Activated CD4-positive, alpha-beta T cell treated with anti-CD3 and anti-CD28 coated beads, Interleukin-2, amount 50 U/mL, for 24 hours (primary cell): Measurements from ENCODE around the gene ATP5PO.

Source experiments
- DNase-seq, 2 donors: peaks; one replicate each; pipeline ENCODE4 v3.0.0-alpha.2; 2020; ENCODE audit warnings: low read depth in 1 of 2, low spot score in 1 of 2

The ATP5PO gene, protein sequence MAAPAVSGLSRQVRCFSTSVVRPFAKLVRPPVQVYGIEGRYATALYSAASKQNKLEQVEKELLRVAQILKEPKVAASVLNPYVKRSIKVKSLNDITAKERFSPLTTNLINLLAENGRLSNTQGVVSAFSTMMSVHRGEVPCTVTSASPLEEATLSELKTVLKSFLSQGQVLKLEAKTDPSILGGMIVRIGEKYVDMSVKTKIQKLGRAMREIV

DNA sequence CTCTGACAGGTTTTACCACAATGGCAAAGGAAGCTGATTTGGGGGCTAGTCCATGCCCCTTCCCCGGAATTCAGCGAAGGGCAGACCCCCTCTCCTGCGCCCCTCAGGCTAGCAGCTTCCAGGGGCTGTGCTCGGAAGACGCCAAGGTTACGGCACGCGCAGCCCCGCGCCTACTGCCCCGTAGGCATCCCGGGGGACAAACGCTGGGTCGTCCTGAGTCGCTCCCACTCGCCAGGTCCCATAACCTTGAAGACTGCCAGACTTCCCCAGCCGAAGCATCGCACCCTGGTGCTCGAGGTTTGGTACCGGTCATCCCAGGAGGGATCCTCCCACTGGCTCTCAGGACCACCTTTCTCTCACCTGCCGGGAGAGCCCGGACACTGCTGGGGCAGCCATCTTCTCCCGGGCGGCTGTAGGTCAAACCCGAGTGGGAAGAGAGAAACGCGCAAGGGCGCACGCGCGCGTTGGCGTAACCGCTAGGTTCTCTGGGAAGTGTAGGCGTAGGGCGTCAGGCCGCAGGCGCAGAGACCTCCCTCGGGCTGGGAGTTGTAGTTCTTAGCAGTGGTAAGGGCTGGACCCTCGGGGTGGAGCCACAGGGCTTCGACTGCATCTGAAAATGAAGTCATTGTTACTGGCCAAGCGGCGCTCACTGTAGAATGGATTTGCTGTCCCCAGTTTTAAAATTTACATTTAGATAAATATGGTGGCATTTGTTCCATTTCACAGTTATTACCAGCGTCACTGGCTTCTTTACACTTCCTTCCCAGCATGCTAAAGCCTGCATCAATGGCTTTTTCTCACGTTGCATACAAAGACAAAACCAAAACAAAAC, at the start of gene ATP5PO:
Gene ATP5PO (minus strand): TSS at position 437 of the 832 bp plus-strand sequence. CDS start 41 bp downstream, at position 396.
- DNase-seq, result peak; percentile 87 to 97

DNA sequence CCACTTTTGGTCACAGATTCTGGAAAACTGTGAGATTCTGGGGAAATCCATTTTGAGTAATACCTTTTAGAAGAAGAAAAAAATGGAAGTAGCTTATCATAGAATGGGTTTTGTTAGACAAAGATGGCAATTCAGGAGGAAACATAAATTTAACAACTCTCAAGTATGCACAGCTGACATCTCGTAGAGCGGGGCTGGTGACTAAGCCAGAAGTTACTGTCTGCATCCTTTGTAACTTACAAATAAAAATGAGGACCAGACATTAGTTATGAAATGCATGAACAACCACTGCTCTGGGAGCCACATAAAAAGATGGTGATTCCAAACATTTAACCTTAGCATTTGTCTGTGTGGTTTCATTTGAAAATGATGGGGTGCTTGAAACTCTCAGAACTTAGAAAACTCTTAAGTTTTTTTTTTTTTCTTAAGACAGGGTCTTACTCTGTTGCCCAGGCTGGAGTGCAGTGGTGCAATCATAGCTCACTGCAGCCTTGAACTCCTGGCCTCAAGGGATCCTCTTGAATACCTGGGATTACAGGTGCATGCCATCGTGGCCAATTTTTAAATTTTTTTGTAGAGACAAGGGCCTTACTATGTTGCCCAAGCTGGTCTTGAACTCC, 49.2 kb upstream of the ATP5PO start:
- no peak for DNase-seq

DNA sequence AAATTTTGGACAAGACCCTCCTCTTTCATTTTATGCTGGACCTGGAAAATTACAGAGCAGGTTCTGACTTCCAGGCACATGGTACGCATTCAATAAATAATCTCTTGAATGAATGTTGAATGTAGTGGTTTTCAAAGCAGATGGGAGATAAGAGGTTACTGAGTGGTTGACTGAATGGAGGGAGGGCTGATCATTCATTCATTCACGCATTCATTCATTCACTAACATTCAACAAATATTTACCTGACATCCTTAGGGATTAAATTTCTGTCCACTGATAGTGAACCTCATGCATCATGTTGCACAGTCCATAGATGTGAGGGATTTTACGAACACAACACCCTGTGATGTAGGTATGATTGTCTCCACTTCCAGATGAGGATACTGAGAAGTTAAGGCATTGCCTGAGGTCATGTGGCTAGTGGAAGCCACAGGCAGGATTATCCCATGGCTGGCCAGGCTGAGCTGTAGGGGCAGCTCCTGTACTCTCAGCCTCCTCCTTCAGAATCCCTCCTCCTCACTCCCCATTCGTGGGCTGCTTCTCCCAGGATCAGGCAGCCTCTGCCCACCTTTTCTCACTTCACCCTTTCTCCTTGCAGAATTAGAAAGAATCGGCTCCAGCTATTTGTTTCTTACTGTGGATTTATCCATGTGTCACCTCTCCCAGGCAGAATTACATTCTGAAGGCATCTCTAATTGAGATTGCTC, 48.4 kb upstream of the ATP5PO start:
- DNase-seq, result no peak

DNA sequence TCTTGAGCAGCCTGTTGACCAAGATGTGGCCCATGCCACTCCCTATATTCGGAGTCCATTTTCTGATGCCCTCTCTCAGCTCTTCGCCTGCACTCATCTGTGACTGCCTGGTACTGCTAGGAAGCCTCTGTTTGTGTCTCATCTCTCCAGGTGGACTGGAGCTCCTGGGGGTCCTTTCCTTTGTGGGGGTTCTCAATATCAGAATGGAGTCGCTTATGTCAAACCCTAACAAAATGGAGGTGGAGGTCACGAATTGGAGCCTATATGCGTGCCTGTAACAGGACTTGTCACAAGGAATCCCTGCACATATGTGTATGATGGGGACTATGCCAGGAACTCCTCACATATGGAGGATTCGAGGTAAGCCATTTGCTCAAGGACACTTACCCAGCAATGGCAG, 46.7 kb upstream of the ATP5PO start:
- no peak for DNase-seq

DNA sequence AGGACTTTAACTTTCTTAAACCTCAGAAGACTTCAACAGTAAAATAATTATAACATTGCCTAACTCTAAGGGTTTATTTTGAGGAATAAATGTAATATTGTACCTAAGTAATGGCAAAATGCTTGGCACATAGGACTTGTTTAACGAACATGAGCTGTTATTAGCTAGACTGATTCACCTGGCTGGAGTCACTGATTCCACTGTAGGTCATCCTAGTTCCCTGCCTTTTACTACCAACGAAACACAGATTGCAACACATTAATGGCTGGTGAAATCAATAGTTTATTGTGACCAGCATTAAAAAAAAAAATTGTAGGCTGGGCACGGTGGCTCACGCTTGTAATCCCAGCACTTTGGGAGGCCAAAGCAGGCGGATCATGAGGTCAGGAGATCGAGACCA, 45.5 kb upstream of the ATP5PO start:
- DNase-seq, result no peak

DNA sequence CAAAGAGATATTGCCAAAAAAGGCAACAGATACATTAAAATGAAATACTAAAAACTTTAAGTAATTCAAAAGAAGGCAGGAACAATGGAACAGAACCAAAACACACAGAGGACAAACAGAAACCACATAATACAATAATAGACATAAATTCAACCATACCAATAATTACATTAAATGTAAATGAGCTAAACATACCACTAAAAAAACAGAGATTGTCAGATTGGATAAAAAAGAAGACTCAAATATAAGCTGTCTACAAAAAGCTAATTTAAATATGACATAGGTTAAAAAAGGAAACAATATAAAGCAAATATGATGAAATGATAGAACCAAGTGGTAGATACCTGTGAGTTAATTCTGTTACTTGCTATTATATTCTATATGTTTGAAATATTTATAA, 44.1 kb upstream of the ATP5PO start:
- no peak for DNase-seq

DNA sequence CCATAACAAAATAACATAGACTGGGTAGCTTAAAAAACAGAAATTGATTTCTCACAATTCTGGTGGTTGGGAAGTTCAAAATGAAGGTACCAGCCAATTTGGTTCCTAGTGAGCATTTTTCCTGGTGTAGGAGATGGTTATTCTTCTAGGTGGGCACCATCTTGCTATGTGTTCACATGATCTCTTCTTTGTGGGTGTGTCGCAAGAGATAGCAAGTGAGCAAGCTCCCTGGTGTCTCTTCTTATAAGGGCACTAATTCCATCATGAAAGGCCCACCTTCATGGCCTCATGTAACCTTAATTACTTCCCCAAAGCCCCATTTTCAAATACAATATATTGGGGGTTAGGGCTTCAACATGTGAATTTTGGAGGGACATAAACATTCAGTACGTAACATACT, 38.8 kb upstream of the ATP5PO start:
- no peak for DNase-seq

DNA sequence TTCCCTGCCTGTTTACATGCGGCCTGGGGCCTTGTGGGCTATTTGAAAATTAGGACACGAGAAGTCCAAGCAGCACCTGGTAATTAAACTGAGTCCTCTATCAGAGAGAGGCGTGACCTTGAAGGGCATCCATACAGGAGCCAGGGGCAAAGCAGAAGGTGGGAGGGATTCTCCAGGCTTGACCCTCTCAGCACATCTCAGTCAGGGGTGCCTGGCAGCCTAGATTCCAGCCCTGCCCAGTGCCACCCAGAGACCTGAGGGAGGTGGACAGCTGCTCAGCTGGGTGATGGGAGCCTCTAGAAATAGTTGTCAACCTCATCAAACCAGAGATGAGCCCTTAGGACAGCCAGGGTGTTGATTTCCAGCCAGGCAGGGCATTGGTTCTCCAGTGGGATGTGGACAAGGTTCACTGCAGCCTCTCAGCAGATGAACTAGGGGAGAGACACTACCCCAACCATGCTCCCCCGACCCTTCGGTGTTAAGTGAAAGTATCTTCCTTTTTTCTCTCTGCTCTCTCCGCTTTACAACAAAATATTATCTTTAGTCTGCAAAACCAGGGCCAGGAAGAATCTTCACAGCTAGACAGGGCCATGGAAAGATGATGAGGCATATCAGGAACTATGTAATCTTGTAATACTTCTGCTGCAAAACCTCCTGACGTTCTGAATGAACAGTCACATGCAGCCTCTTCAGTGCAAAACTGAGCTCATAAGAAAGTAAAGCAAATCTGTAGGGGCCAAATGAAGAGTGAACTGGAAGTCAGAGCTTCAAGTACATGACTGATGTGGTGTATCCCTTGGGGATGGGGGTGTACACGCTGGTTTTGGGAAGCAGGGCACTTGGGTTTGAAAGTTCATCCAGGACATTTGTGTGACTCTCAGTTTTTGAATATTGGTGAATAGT, 35.9 kb upstream of the ATP5PO start:
- DNase-seq, result no peak

DNA sequence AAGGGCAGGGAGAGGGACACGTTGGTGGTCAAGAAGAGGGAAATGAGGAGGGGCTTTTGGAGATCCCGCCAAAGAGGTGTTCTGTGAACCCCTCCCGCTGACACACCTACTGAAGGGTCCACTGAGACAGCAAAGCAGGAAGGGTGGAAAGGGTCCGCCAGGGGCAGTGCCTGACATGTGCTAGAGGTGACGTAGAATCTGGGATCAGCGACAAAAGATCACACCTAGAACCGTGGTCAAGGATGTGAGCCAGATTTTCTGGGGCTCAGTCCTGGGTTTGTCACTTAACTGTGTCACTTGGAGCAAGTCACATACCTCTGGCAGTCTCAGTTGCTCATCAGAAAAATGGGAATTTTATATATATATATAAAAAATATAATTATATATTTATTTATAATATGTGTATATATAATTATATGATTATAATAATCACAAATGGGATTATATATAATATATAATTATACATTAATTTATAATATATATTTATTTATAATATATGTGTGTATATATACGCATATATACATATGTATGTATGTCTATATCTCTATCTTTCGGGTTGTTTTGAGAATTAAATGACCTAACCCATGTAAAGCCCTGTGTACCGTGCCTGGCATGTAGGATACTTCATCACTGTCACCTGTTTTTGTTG, 35.0 kb upstream of the ATP5PO start:
- no peak for DNase-seq

DNA sequence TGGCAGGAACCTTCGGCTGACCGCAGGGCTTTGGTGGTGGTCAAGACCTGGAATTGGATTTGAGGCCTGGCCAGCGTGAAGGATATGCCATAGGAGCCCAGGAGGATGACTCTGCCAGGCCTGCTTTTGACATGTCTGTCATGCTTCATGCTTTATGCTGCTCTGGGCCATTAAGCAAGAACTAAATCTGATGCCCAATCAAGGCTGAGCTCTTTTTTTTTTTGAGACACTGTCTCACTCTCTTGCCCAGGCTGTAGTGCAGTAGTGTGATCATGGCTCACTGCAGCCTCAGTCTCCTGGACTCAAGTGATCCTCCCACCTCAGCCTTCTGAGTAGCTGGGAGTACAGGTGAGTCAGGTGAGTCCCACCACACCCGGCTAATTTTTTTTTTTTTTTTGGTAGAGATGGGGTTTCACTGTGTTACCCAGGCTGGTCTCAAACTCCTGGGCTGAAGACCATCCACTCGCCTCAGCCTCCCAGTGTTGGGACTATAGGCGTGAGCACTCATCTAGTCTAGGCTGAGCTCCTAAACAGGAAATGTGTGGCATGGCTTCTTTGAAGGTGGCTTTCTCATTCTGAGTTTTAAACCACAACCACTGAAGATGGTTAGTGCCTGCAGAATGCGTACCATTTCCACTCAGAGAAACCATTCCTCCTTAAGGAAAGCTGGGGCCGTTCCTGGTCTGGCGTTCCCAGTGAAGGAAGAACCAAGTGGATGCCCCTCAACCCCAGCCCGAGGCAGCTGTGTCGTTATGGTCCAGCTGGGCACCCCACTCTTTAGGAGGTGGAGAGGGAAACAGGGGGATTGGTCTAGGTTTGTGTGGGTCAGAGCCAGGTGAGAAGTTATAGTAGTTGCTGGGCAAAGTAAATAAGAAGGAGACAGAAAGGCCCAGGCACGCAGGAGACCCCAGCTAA, 34.2 kb upstream of the ATP5PO start:
- peak; percentile 20 to 60 for DNase-seq

DNA sequence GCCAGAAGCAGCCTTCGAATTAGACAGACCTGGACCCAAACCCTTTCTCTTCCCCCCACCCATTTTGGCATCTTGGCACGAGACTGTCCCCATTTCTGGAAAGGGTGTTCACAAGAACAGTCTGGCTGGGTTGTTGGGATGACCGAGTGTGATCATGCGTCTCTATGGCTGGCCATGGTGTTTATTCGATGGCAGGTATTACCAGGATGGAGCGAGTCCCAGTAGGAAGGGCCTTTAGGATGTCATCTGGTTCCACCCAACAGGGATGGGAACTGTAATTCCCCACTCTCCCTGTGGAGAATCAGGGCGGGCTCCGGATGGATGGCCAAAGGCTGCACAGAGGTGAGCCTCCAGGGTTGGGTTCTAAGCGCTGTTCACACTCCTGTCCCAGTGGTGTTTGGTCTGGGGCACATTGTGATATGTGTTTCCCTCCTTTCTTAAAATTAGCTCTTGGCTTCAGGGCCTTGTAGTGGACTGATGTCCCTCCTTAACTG, 33.4 kb upstream of the ATP5PO start:
- DNase-seq, result no peak

DNA sequence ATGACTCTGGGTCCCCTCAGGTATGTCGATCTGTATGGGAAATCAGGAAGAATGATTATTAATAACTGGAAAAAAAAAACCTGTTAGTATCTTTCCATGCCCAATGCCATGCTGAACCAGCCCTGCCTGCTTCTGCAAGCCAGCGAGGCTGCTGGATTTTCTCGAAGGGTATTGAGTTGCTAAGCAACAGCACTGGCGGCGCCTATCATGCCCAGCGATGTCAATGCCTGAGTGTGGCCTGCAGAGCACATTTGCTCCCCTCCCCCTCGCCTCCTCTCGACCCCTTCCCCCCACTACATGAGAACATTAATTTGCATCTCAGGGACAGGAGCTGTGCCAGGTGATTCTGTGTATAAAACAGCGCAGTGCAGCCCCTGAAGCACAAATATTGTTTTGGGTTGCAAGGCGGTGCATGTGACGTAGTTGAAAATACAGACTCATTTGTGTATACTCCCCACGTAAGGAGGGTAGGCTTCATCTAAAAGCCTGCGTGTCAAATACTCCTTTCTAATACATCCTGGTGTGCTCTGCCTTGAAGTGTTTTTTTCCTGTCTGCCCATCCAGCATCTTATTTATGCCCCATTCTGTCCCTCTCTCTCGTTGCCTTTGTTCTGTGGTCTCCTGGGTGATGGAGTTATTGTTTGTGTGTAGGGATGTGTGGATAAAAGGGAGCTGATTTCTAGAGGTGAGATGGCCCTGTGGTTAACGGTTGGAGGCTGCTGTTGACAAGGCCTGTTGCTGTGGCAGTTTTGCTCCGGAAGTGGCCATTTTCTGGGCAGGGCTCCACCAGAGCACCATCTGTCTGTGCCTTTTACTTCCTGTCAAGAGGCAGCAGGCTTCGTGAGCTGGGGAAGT, 32.7 kb upstream of the ATP5PO start:
- DNase-seq, result peak; percentile 47 to 69

DNA sequence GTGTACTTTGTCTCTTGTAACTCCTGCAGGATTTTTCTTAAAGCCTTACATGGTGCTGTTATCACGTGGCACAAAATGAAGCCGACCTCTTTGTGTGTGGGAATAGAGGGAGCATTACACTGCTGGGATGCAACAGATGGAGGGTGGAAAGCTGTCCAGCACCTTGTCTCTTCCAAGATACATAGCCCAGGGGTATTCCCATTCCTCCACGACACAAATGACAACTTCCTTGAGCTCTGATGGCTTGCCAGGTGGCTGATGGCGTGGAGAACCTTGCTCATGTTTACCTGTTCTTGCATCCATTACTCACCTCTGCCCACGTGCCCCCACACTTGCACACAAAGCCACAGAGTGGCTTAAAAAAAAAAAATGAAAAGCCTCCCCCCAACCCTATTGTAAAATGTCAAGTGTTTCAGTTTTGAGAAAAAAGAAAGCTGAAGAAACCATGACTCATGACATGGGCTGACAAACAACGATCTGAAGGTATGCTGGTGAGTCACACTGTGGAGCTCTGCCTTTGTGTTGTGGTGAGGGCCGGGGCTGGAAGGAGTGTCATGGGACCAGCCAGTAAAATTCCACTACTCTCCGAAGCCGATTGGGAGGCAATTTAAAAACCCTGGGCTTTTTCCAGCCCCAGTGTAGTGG, 32.0 kb upstream of the ATP5PO start:
- DNase-seq, result peak; percentile 57 to 86

DNA sequence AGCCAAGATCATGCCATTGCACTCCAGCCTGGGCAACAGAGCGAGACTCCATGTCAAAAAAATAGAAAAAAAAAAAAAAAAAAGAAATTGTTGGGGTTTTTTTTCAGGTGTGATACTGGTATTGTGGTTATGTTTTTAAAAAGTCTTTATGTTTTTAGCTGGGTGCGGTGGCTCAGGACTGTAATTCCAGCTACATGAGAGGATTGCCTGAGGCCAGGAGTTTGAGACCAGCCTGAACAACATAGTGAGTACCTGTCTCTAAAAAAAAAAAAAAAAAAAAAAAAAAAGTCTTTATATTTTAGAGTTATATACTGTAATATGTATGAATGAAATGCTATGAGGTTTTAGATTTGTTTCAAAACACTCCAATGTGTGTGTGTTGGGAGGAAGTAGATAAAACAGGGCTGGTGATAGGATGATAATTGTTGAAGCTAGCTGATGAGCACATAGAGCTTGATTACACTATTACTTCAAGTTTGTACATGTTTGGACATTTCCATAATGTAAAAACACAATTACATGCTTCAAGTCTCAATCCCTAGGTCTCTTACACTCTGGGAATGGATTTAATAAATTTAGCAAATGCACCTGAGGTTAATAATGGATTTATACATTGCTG, 30.2 kb upstream of the ATP5PO start:
- no peak for DNase-seq

DNA sequence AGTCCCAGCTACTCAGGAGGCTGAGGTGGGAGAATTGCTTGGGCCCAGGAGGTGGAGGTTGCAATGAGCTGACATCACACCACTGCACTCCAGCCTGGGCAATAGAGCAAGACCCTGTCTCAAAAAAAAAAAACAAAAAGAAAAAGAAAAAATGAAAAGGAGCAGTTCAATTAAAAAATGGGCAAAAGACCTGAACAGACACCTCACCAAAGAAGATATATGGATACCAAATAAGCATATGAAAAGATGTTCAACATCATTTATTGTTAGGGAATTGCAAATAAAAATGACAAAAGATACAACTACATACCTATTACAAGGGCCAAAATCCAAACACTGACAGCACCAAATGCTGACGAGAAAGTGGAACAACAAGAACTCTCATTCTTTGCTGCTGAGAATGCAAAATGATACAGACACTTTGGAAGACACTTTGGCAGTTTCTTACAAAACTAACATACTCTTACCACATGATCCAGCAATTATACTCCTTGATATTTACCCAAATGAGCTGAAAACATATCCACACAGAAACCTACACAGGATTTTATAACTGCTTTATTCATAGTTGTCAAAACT, 28.7 kb upstream of the ATP5PO start:
- no peak for DNase-seq

DNA sequence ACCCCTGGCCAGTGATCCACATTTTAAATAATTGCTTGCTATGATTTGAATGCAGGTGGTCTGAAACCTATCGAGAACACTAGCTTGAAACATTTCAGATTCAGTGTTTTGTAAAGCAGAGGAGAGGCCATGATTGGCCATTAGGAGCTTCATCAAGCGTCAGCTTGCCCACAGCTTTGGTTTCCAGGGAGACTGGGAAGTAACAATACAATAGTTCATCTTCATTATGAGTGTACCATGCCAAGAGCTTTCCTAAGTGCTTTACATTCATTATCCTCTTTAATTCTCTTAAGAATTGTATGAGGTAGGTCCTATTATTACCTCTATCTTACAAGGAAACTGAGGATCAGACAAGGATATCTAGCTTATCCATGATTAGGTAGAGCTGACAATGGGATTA, 27.7 kb upstream of the ATP5PO start:
- no peak for DNase-seq

DNA sequence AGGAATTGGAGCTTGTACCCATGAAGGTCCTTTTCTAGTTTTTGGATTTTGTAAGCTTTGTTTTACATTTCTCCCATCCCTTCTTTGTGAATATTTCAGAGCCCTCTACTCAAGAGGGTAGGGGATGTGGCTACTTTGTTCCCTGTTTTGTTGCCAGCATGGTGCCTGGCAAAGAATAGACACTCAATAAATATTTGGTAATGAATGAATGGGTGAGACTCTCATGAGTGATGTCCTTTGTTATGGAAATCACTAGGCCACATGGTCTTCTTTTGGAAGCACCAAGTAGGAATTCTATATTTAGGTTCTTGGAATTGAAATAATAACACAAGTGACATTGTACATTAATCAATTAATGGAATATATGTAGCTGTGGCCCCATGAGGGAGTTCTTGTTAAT, 26.8 kb upstream of the ATP5PO start:
- DNase-seq, result no peak
